Urinary bladder (tissue), 4 donors: ENCODE measurements around the gene TSEN54. TPM values are rescaled to one million over a fixed set of nuclear protein-coding genes. Genes with fewer than 3 reads are reported as not detected.

Experiments
- DNase-seq: peaks from one replicate; pipeline ENCODE4 v3.0.0-alpha.2; 2015; ENCODE audit errors: extremely low spot score
- H3K27ac ChIP-seq: one replicate; pipeline ENCODE4 v1.5.1; 2013; ENCODE audit warnings: low read depth, mild to moderate bottlenecking, moderate library complexity
- H3K36me3 ChIP-seq: one replicate; pipeline ENCODE4 v1.6.1; 2013; ENCODE audit warnings: mild to moderate bottlenecking, moderate library complexity; ENCODE audit not compliant: insufficient read depth
- H3K4me1 ChIP-seq: one replicate; pipeline ENCODE4 v1.6.1; 2013; ENCODE audit warnings: mild to moderate bottlenecking, moderate library complexity; ENCODE audit not compliant: insufficient read depth
- H3K4me3 ChIP-seq: one replicate; pipeline ENCODE4 v1.5.1; 2013; ENCODE audit warnings: low read depth, low read length
- WGBS: extraction: QIAGEN DNeasy Blood & Tissue Kit; methylation state at CpG from one replicate; pipeline ENCODE4 v1.1.7; 2013; 5-methylcytosine and 5-hydroxymethylcytosine counted together
- polyA plus RNA-seq: library from polyadenylated mRNA; stranded (reverse); fragments of 200-250 nt; gene quantifications from one replicate; pipeline ENCODE4 v1.2.3, GENCODE V29; 2013
- total RNA-seq: library from RNA; depleted of rRNA; stranded (reverse); fragments of >200 nt; gene quantifications from one replicate; pipeline ENCODE4 v1.2.3, GENCODE V29; 2014
- donor health status: healthy with polysubstance abuse.
- donor health status: healthy.

TSEN54 gene
- total and polyA plus RNA-seq, 2 donors: 10.9 to 20.4 TPM

DNA sequence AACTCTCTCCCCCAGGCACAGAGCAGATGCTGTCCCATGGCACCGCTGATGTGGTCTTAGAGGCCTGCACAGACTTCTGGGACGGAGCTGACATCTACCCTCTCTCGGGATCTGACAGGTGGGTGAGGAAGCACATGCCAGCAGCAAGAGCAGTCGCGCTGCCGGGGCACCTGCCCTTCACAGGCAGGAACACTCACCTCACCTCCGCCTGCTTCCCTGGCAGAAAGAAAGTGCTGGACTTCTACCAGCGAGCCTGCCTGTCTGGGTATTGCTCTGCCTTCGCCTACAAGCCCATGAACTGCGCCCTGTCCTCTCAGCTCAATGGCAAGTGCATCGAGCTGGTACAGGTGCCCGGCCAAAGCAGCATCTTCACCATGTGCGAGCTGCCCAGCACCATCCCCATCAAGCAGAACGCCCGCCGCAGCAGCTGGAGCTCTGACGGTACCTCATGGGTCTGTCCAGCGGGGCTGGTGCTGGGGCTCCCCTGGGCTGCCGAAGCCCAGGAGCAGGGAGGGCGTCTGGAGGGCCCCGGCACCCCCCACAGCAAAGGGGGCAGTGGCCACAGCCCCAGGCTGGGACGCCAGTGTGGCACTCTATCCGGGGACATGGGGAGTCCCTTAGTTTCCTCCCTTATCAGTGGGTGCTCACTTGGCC is 22.7 kb upstream of the TSEN54 start:
- no peak for DNase-seq
- Histone ChIP-seq H3K4me3 (no peak overlapping the region), H3K4me1 (no peaks in the 10 kb centered on the region), H3K27ac (no peak overlapping the region), H3K36me3 (peaks cover 6% of the 10 kb centered on the region)
- WGBS: 95% methylated on average over 23 of the region's 23 CpGs

GRCh38 chr17:75494326-75494877 is 21.9 kb upstream of the TSEN54 start:
- 89% methylated on average over 14 of the region's 14 CpGs for WGBS

DNA sequence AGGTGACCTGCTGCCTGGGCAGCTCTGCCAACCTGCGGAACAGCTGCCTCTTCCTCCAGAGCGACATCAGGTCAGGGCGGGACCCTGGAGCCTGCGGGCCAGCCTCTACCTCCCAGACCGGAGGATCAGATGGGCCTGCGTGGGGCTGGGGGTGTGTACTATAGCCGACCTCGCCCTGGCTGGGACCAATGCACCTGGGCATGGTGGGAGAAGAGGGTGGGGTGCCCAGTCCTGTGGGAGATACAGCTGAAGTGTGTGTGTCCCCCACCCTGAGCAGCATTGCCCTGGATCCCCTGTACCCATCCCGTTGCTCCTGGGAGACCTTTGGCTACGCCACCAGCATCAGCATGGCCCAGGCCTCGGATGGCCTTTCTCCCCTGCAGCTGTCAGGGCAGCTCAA is 20.3 kb upstream of the TSEN54 start:
- no peak overlapping the region for H3K27ac ChIP-seq
- DNase-seq: no peak
- no peak overlapping the region for H3K4me3 ChIP-seq
- 95% methylated on average over 11 of the region's 11 CpGs for WGBS
- H3K36me3 ChIP-seq: peaks cover 6% of the 10 kb centered on the region
- no peaks in the 10 kb centered on the region for H3K4me1 ChIP-seq

More at GRCh38 chr17:75494326-75494877, 21.9 kb upstream of the TSEN54 start:
- no peak for DNase-seq
- Histone ChIP-seq H3K36me3 (peaks cover 6% of the 10 kb centered on the region), H3K27ac (no peak overlapping the region), H3K4me1 (no peaks in the 10 kb centered on the region), H3K4me3 (no peak overlapping the region)

DNA sequence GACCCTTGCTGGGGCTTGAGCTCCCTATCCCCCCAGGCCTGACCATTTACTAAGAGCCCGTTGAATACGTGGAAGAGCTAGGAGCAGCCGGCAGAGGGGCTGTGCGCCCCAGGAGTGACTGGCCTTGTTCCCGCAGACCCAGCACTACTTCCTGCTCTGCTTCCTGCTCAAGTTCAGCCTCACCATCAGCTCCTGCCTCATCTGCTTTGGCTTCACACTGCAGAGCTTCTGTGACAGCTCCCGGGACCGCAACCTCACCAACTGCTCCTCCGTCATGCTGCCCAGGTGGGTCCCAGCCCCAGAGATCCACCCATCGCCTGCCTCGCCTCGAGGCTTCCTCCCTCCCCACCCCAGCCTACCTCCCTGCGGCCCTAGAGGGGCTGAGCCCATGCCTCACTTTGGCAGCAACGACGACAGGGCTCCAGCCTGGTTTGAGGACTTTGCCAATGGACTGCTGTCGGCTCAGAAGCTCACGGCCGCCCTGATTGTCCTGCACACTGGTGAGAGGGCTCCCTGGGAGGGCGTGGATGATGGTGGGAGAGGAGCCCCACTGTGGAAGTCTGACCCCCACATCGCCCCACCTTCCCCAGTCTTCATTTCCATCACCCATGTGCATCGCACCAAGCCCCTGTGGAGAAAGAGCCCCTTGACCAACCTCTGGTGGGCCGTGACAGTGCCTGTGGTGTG is 18.1 kb upstream of the TSEN54 start:
- Histone ChIP-seq H3K36me3 (peaks cover 4% of the 10 kb centered on the region), H3K27ac (no peak overlapping the region), H3K4me3 (no peak overlapping the region), H3K4me1 (no peaks in the 10 kb centered on the region)
- 81% methylated on average over 21 of the region's 21 CpGs for WGBS
- DNase-seq: no peak

DNA sequence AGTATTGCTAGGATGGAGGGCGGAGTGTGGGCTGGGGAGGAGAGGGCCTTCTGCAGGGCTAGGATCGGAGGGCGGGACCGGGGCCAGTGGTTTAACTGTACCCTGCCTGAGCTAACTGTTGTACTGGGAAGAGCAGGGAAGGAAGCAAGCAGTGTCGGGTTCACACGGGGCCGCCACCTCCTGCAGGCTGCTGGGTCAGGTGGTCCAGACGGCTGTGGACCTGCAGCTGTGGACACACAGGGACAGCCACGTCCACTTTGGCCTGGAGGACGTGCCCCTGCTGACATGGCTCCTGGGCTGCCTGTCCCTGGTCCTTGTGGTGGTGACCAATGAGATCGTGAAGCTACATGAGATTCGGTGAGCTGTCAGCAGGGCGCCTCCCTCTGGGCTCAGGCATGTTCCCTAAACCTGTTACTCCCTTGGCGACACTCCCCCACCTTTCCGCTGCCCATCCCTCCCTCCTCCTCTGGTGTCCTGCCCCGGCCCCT is 17.6 kb upstream of the TSEN54 start:
- H3K27ac ChIP-seq: no peak overlapping the region
- WGBS: 55% methylated on average over 16 of the region's 16 CpGs
- no peak overlapping the region for H3K4me3 ChIP-seq
- DNase-seq: no peak
- peaks cover 4% of the 10 kb centered on the region for H3K36me3 ChIP-seq
- H3K4me1 ChIP-seq: no peaks in the 10 kb centered on the region

DNA sequence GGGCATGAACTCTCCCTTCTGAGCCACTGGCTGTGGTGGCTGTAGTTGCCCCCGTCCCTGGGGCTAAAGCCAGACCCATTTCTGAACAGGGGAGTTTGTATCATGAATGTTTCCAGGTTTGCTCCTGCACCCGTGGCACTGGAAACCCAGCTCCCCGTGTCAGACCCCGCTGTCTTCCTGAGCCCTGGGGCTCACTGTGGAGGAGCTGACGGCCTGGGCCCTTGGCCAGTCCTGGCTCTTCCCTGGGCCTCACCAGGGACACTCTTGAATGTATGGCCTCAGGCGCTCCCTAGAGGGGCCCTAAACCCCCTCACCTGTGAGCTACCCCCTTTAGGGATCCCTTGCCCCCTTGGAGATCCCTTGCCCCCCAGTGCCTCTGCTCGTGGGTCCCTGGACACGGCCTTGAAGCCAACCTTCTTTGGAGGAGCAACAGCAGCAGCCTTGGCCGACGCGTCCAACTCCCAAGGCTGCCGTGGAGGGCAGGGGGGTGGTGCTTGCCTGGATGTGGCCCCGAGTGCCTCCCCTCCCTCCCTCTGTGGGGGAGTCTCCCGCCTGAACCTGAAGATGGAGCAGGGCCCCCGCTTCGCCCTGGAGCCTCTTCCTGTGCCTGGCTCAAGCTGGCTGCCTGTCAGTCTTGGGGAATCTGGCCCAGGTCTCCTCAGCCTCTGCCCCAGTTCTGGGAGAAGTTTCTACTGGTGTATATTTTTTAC is 16.9 kb upstream of the TSEN54 start:
- 53% methylated on average over 16 of the region's 16 CpGs for WGBS
- Histone ChIP-seq H3K4me3 (no peak overlapping the region), H3K36me3 (peaks cover 4% of the 10 kb centered on the region), H3K4me1 (no peaks in the 10 kb centered on the region), H3K27ac (no peak overlapping the region)
- DNase-seq: no peak

DNA sequence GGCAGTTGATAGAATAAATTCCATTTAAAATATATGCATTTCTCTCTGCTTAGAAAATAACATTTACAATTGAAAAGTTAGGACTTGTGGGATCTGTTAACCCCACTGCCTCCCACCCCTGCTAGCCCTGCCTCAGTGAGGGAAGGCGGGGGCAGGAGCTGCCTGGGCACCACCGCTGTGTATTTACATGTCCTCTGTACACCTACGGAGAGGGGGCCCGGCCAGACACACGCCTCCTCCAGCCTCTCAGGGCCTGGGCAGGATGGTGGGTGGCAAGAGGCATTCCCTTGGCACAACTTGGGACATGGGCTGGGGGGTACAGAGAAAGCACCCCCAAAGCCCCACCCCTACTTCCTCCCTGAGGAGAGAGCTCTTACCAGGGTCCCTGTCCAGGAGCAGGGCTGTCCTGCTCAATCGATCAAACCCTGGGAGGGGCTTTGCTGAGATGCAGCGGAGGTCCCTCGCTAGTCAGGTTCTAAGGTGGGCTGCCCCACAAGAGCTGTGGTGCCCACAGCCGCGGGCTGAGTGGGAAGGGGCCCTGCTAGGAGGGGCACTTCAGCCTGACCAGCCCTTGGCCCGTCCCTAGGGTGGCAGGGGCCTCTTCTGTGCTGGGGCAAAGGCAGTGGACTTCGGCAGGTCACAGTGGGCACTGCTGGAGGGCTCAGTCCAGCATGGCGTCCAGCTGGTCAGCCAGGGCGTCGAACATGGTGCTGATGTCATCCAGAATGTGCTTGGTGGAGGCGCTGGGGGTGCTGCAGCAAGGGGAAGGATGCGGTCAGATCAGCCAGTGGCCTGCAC is 15.7 kb upstream of the TSEN54 start:
- Histone ChIP-seq H3K4me1 (no peaks in the 10 kb centered on the region), H3K27ac (no peak overlapping the region), H3K36me3 (peaks cover 4% of the 10 kb centered on the region), H3K4me3 (no peak overlapping the region)
- 88% methylated on average over 17 of the region's 17 CpGs for WGBS
- DNase-seq: no peak

GRCh38 chr17:75501378-75502071 is 14.8 kb upstream of the TSEN54 start:
- no peaks in the 10 kb centered on the region for H3K4me1 ChIP-seq
- DNase-seq: no peak
- 73% methylated on average over 21 of the region's 21 CpGs for WGBS
- H3K27ac ChIP-seq: no peak overlapping the region
- H3K36me3 ChIP-seq: peaks cover 4% of the 10 kb centered on the region
- H3K4me3 ChIP-seq: no peak overlapping the region

DNA sequence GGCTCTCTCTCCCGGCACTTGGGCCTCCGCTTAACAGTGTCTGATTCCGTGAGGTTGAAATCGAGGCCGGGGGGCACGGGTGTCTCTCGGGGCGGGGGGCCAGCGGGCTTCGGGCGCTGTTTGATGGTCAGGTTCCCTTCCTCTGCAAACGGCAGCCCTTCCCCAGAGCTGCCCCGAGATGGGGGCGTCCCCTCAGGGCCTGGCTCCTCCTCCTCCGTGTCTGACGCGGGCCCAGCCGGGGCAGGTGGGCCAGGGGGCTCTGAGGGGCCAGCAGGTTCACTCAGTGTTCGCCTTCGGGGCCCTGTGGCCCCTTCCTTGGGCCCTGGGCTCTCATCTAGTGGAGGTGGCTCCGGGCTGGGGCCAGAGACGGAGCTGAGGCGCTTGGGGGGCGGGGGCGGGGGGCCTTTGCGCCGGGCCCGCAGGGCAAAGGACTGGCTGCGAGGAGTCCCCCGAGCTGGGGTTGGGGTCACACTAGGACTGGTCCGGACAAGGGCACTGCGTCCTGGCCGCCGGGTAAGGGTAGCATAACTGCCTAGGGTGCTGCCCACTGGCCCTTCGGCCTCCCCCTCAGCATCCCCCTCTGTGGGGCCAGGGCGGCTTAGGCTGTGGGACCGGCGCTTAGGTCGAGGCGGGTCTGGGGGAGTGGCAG is 14.1 kb upstream of the TSEN54 start:
- Histone ChIP-seq H3K4me3 (no peak overlapping the region), H3K27ac (no peak overlapping the region), H3K36me3 (no peaks in the 10 kb centered on the region), H3K4me1 (no peaks in the 10 kb centered on the region)
- no peak for DNase-seq
- WGBS: 84% methylated on average over 40 of the region's 40 CpGs

DNA sequence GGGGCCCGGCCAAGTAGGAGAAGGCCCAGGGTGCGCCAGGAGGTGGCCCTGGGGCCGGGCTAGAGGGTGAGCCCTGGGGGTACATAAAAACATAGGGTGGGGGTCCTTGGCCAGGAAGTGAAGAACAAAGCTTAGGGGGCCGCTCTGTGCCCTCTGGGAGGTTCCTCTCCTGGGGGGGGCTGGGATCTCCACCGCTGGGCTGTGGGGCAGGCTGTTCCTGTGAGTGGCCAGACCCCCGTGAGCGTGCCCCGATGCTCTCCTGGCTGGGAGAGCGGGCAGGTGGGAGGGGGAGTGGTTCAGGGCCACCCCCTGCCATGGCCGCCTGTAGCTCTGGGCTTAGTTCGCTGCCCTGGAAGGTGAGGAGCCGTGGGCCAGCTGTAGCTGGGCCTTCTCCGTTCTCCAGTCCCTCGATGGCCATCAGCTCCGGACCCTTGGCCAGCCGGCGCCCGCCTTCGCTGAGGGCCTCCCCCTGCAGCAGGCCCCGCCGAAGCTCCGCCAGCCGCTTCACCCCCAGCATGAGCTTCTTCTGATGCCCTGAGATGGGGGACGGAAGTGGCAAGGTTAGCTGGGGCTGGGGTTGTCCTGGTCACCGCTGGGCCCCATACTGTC is 13.5 kb upstream of the TSEN54 start:
- Histone ChIP-seq H3K36me3 (no peaks in the 10 kb centered on the region), H3K27ac (no peak overlapping the region), H3K4me1 (no peaks in the 10 kb centered on the region), H3K4me3 (no peak overlapping the region)
- DNase-seq: no peak
- 89% methylated on average over 25 of the region's 25 CpGs for WGBS

DNA sequence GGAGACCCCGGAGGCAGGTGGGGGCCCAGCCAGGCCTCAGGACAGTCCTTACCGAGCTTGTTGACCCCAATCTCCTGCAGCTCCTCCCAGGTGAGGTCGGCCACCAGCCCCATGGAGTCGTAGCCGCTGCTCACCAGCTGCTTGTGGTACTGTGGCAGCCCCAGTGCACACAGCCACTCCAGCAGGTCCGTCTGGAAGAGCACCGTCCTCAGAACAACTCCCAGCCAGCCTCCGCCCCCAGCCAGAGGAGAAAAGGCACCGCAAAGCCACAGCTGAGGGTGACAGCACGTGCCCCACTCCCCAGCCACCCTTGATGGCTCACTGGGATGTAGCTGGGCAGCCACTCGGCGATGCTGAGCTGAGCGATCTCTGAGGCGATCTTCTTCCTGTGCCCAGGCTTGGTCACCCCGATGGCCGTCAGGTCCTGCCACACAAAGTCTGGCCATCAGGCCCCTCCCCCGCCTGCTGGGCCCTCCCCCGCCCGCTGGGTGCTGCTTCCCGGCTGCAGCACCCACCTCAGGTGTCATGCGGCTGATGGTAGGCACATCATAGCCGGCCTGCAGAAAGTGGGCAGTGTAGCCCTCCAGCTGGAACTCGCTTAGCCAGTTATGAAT is 12.9 kb upstream of the TSEN54 start:
- DNase-seq: no peak
- H3K36me3 ChIP-seq: no peaks in the 10 kb centered on the region
- H3K4me3 ChIP-seq: no peak overlapping the region
- no peak overlapping the region for H3K27ac ChIP-seq
- H3K4me1 ChIP-seq: no peaks in the 10 kb centered on the region
- 81% methylated on average over 23 of the region's 23 CpGs for WGBS

GRCh38 chr17:75503976-75504346 is 12.4 kb upstream of the TSEN54 start:
- no peak overlapping the region for H3K27ac ChIP-seq
- WGBS: 73% methylated on average over 13 of the region's 13 CpGs
- no peak overlapping the region for H3K4me3 ChIP-seq
- no peak for DNase-seq
- no peaks in the 10 kb centered on the region for H3K36me3 ChIP-seq
- H3K4me1 ChIP-seq: no peaks in the 10 kb centered on the region
